Measurements from ENCODE around the gene RAD51B.

GRCh38 chr14:68777644-68778043 is 958.1 kb downstream of the RAD51B start:
- no peak for TF ChIP-seq ZNF30 (CRISPR knock-in tag; IDR thresholded peaks at IDR 0.05)
- TF ChIP-seq HDAC6 (IDR thresholded peaks at IDR 0.05; ENCODE audit: low read depth, low read length): no peak
- TF ChIP-seq USF2 (IDR thresholded peaks at IDR 0.05; ENCODE audit: low read depth, low read length): no peak
- no peak for TF ChIP-seq USF2 (CRISPR knock-in tag; IDR thresholded peaks at IDR 0.05; ENCODE audit: borderline replicate concordance)
- TF ChIP-seq BRCA1 (CRISPR knock-in tag; IDR thresholded peaks at IDR 0.05): no peak
- no peak for TF ChIP-seq CBX1 (IDR thresholded peaks at IDR 0.05; ENCODE audit: low read depth)
- no peak for TF ChIP-seq DR1 (CRISPR knock-in tag; IDR thresholded peaks at IDR 0.05)

Measured in HepG2 (cell line).